Mesothelial cell of epicardium (in vitro differentiated cells): Measurements from ENCODE around the gene CTDP1. TPM values are rescaled to one million over a fixed set of nuclear protein-coding genes. Genes with fewer than 3 reads are reported as not detected.

Experiments
- DNase-seq, 2 experiments: peaks; one replicate each; pipeline ENCODE4 v3.0.0; 2021; ENCODE audit warnings: low spot score in 2 of 2; ENCODE audit not compliant: unreplicated experiment in 2 of 2
- H3K27ac Mint-ChIP-seq: 2 replicates; pipeline ENCODE4 v1.8.0; 2021; ENCODE audit warnings: mixed read lengths
- H3K27me3 Mint-ChIP-seq: 2 replicates; pipeline ENCODE4 v1.8.0; 2021; ENCODE audit warnings: low read depth, mixed read lengths
- H3K36me3 Mint-ChIP-seq: 2 replicates; pipeline ENCODE4 v1.8.0; 2021; ENCODE audit warnings: mixed read lengths
- H3K4me1 Mint-ChIP-seq: 2 replicates; pipeline ENCODE4 v1.8.0; 2021; ENCODE audit warnings: mixed read lengths
- H3K4me3 Mint-ChIP-seq: 2 replicates; pipeline ENCODE4 v1.8.0; 2021; ENCODE audit warnings: mild to moderate bottlenecking, moderate library complexity, mixed read lengths
- H3K9me3 Mint-ChIP-seq: 2 replicates; pipeline ENCODE4 v1.8.0; 2021; ENCODE audit warnings: mixed read lengths
- CTCF ChIP-seq: fragments of 200-600 bp; sonication (generic); IDR thresholded peaks from one replicate; pipeline ENCODE4 v1.5.0; 2021; ENCODE audit warnings: antibody characterized with exemption; ENCODE audit not compliant: unreplicated experiment
- total RNA-seq: library from RNA; stranded (reverse); gene quantifications from 3 replicates; pipeline ENCODE4 v1.2.1, GENCODE V29; 2021

Gene CTDP1
- total RNA-seq, 1 donor from 2014 or later: 24.1 TPM

GRCh38 chr18:79682894-79683625 lies 3.5 kb downstream of the CTDP1 start:
- TF ChIP-seq CTCF: no peak
- Mint-ChIP-seq H3K27me3 (no peaks in the 10 kb centered on the region), H3K9me3 (no peaks in the 10 kb centered on the region), H3K27ac (no peak overlapping the region), H3K4me3 (no peak overlapping the region), H3K36me3 (no peaks in the 10 kb centered on the region), H3K4me1 (peaks cover 20% of the 10 kb centered on the region)
- DNase-seq: no peak

DNA sequence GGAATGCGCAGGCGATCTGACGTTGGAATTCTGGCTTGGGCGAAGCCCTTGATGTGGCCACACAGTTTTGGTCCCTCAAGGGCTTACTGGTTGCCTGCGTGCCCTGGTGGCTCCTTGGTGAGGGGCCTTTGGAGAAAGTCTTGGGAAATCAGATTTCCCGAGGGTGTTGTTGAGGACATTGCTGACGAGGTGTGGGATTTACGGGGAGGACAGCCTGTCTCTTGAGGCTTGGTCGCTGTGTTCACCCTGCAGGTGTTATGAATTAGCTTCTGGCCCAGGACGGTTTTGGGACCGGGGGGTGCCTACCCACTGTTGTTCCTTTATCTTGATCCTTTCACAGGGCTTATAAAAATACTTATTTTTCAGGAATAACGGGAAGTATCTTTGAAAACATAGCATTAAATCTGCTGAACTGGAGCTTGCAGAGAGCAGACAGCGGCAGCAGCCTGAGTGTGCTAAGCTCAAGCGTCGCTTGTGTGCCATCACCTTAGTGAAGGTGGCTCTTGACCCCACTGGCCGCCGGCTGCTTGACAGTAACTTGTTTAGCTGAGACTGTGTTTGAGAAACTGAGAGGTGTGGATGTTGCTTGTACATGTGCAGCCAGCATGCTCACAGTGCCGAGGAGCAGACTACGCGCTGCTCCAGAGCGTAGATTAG lies 4.2 kb downstream of the CTDP1 start:
- Mint-ChIP-seq H3K27ac (no peak overlapping the region), H3K36me3 (no peaks in the 10 kb centered on the region), H3K4me3 (no peak overlapping the region), H3K4me1 (peaks cover 13% of the 10 kb centered on the region), H3K27me3 (no peaks in the 10 kb centered on the region), H3K9me3 (no peaks in the 10 kb centered on the region)
- DNase-seq: no peak
- no peak for TF ChIP-seq CTCF

DNA sequence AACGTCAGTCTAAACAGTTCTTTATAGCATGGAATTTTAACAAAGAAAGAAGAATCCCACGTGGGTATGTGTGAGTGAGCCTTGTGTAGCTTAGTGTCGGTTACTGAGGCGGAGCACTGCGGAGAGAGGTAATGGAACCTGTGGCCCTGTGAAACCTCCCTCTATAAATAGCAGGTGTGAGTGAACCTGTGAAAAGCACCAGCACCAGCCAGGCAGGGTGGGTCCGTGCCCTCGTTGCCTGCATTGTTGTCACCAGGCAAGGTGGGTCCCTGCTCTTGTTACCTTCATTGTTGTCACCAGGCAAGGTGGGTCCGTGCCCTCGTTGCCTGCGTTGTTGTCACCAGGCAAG lies 4.7 kb downstream of the CTDP1 start:
- H3K27ac Mint-ChIP-seq: no peak overlapping the region
- no peak for DNase-seq
- H3K36me3 Mint-ChIP-seq: no peaks in the 10 kb centered on the region
- no peak overlapping the region for H3K4me3 Mint-ChIP-seq
- TF ChIP-seq CTCF: no peak
- H3K4me1 Mint-ChIP-seq: peaks cover 12% of the 10 kb centered on the region
- no peaks in the 10 kb centered on the region for H3K27me3 Mint-ChIP-seq
- no peaks in the 10 kb centered on the region for H3K9me3 Mint-ChIP-seq

DNA sequence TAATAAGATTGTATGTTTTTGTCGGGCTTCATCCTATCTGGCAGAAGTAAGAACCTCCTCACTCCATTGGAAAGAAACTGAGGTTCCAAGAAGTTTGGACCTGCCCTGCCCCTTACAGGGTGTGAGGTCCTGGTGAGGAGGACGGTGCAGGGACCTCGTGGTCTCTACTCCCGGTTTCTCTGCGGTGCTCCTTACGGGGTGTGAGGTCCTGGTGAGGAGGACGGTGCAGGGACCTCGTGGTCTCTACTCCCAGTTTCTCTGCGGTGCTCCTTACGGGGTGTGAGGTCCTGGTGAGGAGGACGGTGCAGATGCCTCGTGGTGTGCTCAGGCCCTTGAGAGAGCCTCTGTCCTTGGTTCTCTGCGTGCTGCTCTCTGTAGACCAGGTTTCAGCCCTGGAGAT lies 5.2 kb downstream of the CTDP1 start:
- Mint-ChIP-seq H3K9me3 (no peaks in the 10 kb centered on the region), H3K4me3 (no peak overlapping the region), H3K36me3 (no peaks in the 10 kb centered on the region), H3K27me3 (no peaks in the 10 kb centered on the region), H3K27ac (no peak overlapping the region), H3K4me1 (peaks cover 12% of the 10 kb centered on the region)
- no peak for DNase-seq
- no peak for TF ChIP-seq CTCF

GRCh38 chr18:79685281-79685680 lies 5.7 kb downstream of the CTDP1 start:
- TF ChIP-seq CTCF: no peak
- Mint-ChIP-seq H3K27ac (no peak overlapping the region), H3K36me3 (no peaks in the 10 kb centered on the region), H3K4me1 (peaks cover 12% of the 10 kb centered on the region), H3K9me3 (no peaks in the 10 kb centered on the region), H3K27me3 (no peaks in the 10 kb centered on the region), H3K4me3 (no peak overlapping the region)
- no peak for DNase-seq
